ENCODE results near the gene NTMT2.
"Not testable (repeated sequence)": the region's sequence is repeated elsewhere in the genome, so short reads cannot be mapped to it uniquely, and the experiment has no call there.

Gene NTMT2

DNA sequence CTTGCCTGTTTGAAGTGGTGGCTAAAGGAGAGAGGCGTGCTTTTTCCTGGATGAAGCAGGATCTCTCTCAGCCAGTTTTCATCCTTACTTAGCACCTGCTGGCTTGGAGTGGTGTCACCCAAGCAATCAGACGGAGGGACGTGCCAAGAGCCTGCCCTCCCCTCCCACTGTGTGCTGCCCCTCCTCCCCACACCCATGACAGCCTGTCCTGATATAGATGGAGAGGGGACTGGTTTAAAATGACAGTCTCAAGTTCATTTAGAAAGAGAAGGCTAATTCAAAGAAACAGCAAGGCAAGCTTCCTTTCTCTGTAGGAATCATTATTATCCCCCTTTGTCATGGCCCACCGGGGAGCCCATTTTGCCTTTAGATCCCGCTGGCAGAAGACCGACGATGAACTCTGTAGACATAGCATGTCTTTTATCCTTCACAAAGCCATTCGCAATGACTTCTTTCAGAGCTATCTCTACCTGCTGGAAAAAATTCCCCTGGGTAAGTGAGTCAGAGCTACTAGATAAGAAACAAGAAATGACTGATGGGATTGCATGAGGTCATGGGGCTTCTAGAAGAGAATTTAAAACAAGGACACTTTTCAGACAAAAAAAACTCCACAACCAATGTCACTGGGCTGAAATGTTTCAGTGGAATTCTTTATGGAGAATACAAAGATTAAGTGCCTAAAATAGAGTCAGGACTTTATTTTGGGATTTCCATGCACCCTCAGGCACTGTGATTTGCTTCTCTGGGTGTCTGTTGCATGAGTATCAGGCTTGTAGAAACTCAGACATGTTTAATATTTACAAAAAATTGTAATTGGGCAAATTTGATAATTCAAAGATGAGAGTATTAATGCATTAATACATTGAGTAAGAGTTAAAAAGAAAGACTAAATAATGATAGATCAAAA is at the start of gene NTMT2:
Gene NTMT2, plus strand, starts transcription at position 190 of the 907 bp plus-strand sequence. Its CDS starts 149 bp downstream, at position 339.
- DNase-seq (ENCODE audit: low read depth): no peak

GRCh38 chr1:170095976-170096748 is 49.6 kb upstream of the NTMT2 start:
- DNase-seq (ENCODE audit: low read depth): no peak

GRCh38 chr1:170096806-170097340 is 48.9 kb upstream of the NTMT2 start:
- no peak for DNase-seq (ENCODE audit: low read depth)

GRCh38 chr1:170097449-170097948 is 48.3 kb upstream of the NTMT2 start:
- DNase-seq (ENCODE audit: low read depth): no peak

DNA sequence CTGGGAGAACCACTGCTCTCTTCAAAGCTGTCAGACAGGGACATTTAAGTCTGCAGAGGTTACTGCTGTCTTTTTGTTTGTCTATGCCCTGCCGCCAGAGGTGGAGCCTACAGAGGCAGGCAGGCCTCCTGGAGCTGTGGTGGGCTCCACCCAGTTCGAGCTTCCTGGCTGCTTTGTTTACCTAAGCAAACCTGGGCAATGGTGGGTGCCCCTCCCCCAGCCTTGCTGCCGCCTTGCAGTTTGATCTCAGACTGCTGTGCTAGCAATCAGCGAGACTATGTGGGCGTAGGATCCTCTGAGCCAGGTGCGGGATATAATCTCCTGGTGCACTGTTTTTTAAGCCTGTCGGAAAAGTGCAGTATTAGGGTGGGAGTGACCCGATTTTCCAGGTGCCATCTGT is 32.6 kb upstream of the NTMT2 start:
- DNase-seq (ENCODE audit: low read depth): not testable (repeated sequence)

- DNase-seq (ENCODE audit: low read depth): no peak
Observed at GRCh38 chr1:170114906-170115305, 30.9 kb upstream of the NTMT2 start.

GRCh38 chr1:170122366-170122765 is 23.4 kb upstream of the NTMT2 start:
- DNase-seq (ENCODE audit: low read depth): no peak

DNA sequence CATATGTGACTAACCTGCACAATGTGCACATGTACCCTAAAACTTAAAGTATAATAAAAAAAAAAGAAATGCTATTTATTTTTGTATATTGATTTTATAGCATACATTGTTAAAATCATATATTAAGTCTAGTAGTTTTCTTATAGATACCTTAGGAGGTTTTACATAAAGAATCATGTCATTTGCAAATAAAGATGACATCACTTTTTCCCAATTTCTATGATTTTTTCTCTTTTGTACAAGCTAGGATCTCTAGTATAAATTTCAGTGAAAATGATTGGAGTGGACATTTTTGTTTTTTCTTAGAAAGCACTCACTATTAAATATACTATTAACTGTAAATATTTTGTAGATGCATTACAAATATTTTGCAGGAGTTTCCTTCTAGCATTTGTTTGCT is 20.5 kb upstream of the NTMT2 start:
- no peak for DNase-seq (ENCODE audit: low read depth)

DNA sequence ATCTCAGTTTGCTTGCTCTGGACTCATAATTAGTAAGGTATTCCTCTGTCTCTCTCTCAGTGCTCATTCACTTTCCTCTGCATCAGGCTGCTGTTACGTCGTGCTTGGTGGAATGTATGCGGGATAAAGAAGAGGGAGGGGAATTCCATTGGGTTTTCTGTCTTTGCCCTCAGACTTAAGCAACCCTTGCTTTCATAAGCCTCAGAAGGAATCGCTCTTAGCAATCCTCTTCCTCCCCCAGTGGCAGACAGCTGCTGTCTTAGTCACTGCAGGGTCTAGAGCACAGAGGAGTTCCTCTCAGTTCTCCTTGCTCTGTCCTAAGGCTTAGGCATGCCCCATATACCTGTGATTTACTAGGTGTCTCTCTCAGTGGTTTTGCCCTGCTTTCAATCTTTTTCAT is 19.1 kb upstream of the NTMT2 start:
- no peak for DNase-seq (ENCODE audit: low read depth)

GRCh38 chr1:170131450-170131849 is 14.3 kb upstream of the NTMT2 start:
- no peak for DNase-seq (ENCODE audit: low read depth)

DNA sequence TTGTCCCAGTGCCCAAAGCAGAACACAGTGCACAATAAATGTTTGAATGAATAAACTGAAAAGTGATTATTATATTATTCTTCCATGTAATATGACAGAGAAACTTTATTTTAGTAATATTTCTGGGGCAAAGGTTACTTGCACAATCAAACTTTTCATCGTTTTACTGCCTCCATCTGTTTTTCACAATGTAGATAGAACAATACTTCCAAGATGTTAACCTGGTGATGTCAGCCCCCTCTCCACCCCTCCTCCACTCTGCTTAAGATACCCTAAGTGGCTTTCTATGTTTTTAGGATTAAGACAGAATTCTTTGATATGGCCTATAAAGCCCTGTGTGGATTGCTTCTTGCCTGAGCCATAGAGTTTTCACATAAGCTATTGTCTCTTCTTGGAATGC is 13.8 kb upstream of the NTMT2 start:
- no peak for DNase-seq (ENCODE audit: low read depth)

GRCh38 chr1:170133766-170134495 is 11.8 kb upstream of the NTMT2 start:
- DNase-seq (ENCODE audit: low read depth): no peak

DNA sequence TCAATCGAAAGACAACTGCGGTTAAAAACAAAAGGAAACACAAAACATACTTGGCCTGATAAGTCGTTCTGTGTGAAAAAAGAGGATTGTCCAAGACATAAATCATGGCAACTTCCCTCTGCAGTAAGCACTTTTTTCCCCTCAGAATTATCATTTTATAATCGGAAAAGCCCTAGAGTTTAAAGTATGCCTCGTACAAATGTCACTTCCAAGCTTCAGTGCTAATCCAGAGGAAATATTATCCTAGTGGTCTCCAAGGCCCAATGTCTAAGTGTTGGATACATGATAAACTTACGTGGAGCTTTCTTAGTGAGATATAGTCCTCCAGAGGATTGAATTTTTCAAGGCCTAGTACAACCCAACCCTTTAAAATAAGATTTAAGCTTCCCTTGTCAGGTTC is 11.2 kb upstream of the NTMT2 start:
- DNase-seq (ENCODE audit: low read depth): no peak

DNA sequence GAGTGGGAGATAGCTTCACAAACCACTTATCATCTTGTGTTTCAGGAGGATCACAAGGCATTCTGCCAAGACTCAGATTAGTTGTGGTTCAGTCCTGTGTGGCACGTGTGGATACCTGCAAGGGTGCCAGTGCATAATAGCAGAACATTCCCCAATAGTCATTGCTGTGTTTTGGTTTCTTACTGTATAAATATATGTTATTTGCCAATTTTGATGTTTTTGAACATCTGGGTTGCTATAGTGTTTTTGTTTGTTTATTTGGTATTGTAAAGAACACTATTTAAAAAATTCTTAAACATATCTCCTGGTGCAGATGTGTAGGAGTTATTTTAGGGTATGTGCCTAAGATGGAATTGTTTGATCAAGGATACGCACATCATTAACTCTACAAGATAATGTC is 5.4 kb upstream of the NTMT2 start:
- DNase-seq (ENCODE audit: low read depth): no peak

- DNase-seq (ENCODE audit: low read depth): no peak
Observed at GRCh38 chr1:170145061-170145460, 698 bp upstream of the NTMT2 start.

GRCh38 chr1:170146720-170147263 is 1.0 kb downstream of the NTMT2 start:
- DNase-seq (ENCODE audit: low read depth): no peak

DNA sequence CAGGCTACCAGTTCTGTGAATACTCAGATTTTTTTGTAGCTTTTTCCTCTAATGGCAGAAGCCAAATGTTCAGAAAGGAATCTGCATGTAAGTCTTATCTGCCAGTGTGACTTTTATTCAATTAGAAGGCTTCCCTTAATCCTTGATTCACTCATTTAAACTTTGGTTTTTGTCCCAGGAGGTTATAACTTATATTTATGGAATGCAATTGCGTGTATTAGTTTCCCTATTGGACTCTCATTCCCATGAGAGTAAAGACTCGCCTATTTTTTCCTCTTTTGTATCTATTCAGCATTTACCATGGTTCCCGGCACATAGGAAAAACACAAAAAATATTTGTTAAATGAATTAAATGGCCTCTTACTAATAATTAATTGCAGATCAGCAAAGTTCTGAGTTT is 3.5 kb downstream of the NTMT2 start:
- DNase-seq (ENCODE audit: low read depth): no peak

DNA sequence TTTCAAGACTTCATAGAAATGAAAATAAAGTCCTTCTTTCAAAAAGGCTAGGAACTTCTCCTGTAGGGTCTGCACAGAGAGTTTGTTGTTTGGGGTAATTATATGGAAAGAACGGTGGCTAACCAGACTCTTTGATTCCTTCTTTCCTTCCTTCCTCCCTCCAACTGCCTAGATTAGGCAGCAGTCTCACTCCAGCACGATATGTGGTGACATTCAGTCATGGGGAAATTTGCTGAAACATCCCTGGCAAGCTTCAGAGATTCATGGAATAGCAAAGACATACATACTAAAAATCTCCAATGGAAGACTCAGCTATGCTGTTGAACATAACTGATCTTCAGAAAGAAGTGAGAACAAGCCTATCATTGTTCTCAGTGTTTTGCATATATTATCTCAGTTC is 4.3 kb downstream of the NTMT2 start:
- DNase-seq (ENCODE audit: low read depth): no peak

GRCh38 chr1:170150921-170151320 is 5.2 kb downstream of the NTMT2 start:
- no peak for DNase-seq (ENCODE audit: low read depth)

- DNase-seq (ENCODE audit: low read depth): no peak
Observed at GRCh38 chr1:170153417-170153816, 7.7 kb downstream of the NTMT2 start.

DNA sequence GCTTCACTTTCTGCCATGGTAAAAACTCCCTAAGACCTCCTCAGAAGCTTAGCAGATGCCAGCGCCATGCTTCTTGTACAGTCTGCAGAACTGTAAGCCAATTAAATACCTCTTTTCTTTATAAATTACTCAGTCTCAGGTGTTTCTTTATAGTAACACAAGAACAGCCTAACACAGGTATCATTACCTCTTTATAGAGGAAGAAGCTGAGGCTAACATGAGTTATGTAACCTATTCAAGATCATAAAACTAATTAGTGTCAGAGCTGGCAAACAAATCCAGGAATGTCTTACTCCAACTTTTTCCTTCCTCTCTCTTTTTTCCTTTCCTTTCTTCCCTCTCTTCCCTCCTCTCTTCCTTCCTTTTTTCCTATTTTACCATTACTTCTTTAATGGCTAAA is 9.3 kb downstream of the NTMT2 start:
- no peak for DNase-seq (ENCODE audit: low read depth)

DNA sequence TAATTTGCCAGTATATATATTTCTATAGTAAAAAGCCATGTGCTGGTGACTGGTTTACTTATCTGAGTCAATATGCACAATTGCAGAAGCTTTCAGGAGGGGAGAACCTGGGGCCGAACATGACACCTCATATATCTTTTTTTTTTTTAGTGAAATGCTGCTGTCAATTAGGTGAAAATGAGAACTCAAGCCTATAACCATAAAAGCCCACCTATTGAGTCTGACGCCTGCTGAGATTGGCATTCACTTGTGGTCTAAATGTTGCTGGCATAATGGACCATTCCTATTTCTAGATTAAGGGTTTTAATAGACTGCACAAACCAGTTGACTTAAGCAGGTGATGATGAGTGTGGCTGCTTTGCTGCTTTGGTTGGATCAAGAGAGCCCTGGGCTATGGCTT is 10.8 kb downstream of the NTMT2 start:
- no peak for DNase-seq (ENCODE audit: low read depth)

All from stimulated activated CD4-positive, alpha-beta T cell treated with anti-CD3 and anti-CD28 coated beads, Interleukin-2, amount 100 ng/mL, for 4 hours (primary cell).